Measurements from ENCODE around the gene MRPL46. TPM values are rescaled to one million over a fixed set of nuclear protein-coding genes. Genes with fewer than 3 reads are reported as not detected.
"Not testable (repeated sequence)": the region's sequence is repeated elsewhere in the genome, so short reads cannot be mapped to it uniquely, and the experiment has no call there.

The MRPL46 gene
- total RNA-seq, 2 experiments from 2014 or later, result 31.0 to 35.6 TPM

DNA sequence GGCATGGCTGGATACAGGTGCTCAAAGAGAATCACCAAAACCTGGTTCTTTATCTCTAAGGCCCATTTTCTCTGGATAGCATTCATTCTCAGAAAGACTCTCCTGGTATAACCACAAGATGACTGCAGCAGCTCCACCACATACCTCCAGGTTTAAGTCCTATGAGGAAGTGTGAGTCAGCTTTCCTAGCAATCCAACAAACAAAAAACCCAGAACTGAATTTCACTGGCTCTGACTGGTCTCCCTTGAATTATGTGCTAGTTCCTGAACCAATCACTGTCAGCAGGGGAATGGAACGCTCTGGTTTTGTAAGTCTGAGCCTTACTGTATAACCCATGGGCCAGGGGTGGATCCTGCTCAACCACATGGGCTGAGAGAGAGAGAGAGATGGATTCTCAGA is 27.2 kb downstream of the MRPL46 start:
- CTCF ChIA-PET, result interaction anchor here (0.6 to 0.7 kb wide), 2 partner anchors 21 to 165 kb away, joined by 3 read pairs; no protein-coding TSS in a partner anchor
- DNase-seq, result peak; percentile 12
- intact Hi-C loops (cut with DNase I, micrococcal nuclease), result loop anchor here in 1 of 2 experiments (2.0 kb wide), 1 partner anchor 19 kb away; no protein-coding TSS in a partner anchor
- H3K27ac Mint-ChIP-seq, result no peak overlapping the region
- peaks cover 36% of the 10 kb centered on the region for H3K27me3 Mint-ChIP-seq
- ATAC-seq, result peak; percentile 63
- no peak overlapping the region for H3K4me3 Mint-ChIP-seq
- POLR2A ChIA-PET, result no interaction called here
- peaks cover 11% of the 10 kb centered on the region for H3K9me3 Mint-ChIP-seq (ENCODE audit: low read depth)
- peaks cover 7% of the 10 kb centered on the region for H3K36me3 Mint-ChIP-seq (ENCODE audit: low read depth)
- H3K4me1 Mint-ChIP-seq, result peaks cover 4% of the 10 kb centered on the region

DNA sequence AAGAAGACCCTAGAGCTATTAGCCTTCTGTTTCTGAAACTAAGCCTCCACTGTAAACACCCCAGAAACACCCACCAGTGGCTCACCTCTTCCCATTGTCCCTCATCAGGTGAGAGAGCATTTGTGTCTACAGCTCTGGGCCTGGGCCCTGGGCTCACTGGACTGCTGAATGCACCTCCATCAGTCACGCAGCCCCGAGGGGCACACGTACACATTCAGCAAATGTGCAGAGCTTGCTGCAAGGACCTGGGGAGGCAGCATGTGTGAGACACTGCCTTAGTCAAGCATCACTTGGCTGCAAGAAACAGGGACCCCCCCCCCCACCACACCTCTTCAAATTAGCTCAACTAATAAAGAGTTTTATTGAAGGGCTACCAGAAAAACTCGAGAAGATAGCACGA is 29.0 kb downstream of the MRPL46 start:
- ChIA-PET POLR2A (no interaction called here), CTCF (interaction anchor here (0.7 to 1.7 kb wide), 2 partner anchors 13 to 15 kb away, joined by 3 read pairs; no protein-coding TSS in a partner anchor)
- peaks cover under 1% of the 10 kb centered on the region for H3K9me3 Mint-ChIP-seq (ENCODE audit: low read depth)
- H3K27ac Mint-ChIP-seq, result no peak overlapping the region
- no peak for ATAC-seq
- intact Hi-C loops (cut with DNase I, micrococcal nuclease), result no loop called here
- H3K4me1 Mint-ChIP-seq, result peaks cover 4% of the 10 kb centered on the region
- no peaks in the 10 kb centered on the region for H3K36me3 Mint-ChIP-seq (ENCODE audit: low read depth)
- H3K27me3 Mint-ChIP-seq, result peaks cover 35% of the 10 kb centered on the region
- H3K4me3 Mint-ChIP-seq, result no peak overlapping the region
- DNase-seq, result no peak

GRCh38 chr15:88434106-88434505 is 33.1 kb downstream of the MRPL46 start:
- H3K27ac Mint-ChIP-seq; H3K36me3 Mint-ChIP-seq (ENCODE audit: low read depth); intact Hi-C loops (cut with DNase I, micrococcal nuclease); H3K4me3 Mint-ChIP-seq; H3K4me1 Mint-ChIP-seq; H3K9me3 Mint-ChIP-seq (ENCODE audit: low read depth); DNase-seq; ATAC-seq: not testable (repeated sequence)
- ChIA-PET POLR2A (interaction anchor here (0.6 kb wide), 1 partner anchor 25 kb away, joined by 5 read pairs; no protein-coding TSS in a partner anchor), CTCF (interaction anchor here (1.0 kb wide), 1 partner anchor 103 kb away, joined by 3 read pairs; no protein-coding TSS in a partner anchor)
- H3K27me3 Mint-ChIP-seq, result peaks cover 23% of the 10 kb centered on the region

DNA sequence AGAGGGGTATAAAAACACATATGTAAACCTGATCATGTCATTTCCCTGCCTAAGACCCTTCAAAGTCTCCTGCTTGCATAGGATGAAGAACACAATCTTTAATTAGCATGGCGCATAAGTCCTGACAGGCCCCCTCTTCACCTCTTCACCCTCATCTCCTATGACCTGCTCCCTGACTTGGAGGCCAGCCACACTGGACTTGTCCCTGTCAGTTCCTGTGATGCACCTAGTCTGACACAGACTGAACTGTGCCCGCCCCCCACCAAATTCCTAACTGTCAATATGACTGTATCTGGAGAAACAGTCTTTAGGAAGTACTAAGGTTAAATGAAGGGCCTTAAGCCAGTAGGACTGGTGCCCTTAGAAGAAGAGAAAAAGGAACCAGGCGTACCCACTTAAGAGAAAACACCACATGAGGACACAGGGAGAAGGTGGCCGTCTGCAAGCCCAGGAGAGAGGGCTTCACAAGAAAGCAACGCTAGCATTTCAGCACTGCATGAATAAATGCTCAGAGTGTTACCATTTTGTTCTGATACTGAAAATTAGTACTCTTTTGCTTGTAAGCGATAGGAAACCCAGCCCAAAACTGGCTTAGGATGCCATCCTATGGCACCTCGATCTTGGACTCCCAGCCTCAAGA is 34.0 kb downstream of the MRPL46 start:
- ATAC-seq (no peak), DNase-seq (no peak)
- Mint-ChIP-seq H3K4me3 (no peak overlapping the region), H3K4me1 (peaks cover 4% of the 10 kb centered on the region), H3K9me3 (ENCODE audit: low read depth) (no peaks in the 10 kb centered on the region), H3K27me3 (peaks cover 25% of the 10 kb centered on the region), H3K27ac (no peak overlapping the region), H3K36me3 (ENCODE audit: low read depth) (no peaks in the 10 kb centered on the region)
- intact Hi-C loops (cut with DNase I, micrococcal nuclease), result no loop called here
- ChIA-PET POLR2A (interaction anchor here (0.6 kb wide), 1 partner anchor 26 kb away, joined by 5 read pairs; no protein-coding TSS in a partner anchor), CTCF (interaction anchor here (1.0 to 1.7 kb wide), 2 partner anchors 23 to 102 kb away, joined by 3 to 4 read pairs; no protein-coding TSS in a partner anchor)

DNA sequence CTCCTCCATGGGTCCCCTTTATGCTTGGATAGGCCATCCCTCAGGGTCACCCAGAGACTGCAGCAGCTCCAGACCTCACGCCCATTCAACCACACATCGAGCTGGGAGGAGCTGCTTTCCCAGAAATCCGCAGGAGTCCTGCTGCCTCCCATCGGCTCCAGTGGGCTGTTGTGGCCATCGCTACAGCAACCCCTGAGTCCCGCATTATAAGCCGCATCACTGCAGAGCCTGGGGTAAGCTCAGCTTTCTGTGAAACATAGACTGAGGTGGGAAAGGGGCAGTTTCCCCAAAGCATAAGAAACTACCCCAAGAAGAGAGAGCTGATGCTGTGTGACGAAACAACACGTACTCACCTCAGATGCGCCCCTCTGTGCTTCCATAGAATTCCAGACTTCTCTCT is 35.7 kb downstream of the MRPL46 start:
- ChIA-PET POLR2A (interaction anchor here (0.6 kb wide), 1 partner anchor 12 kb away, joined by 3 read pairs; no protein-coding TSS in a partner anchor), CTCF (interaction anchor here (1.7 kb wide), 1 partner anchor 25 kb away, joined by 4 read pairs; no protein-coding TSS in a partner anchor)
- intact Hi-C loops (cut with DNase I, micrococcal nuclease), result no loop called here
- H3K4me1 Mint-ChIP-seq, result peaks cover 4% of the 10 kb centered on the region
- H3K9me3 Mint-ChIP-seq (ENCODE audit: low read depth), result no peaks in the 10 kb centered on the region
- H3K27ac Mint-ChIP-seq, result no peak overlapping the region
- H3K27me3 Mint-ChIP-seq, result peaks cover 13% of the 10 kb centered on the region
- no peak for ATAC-seq
- no peak overlapping the region for H3K4me3 Mint-ChIP-seq
- DNase-seq, result no peak
- H3K36me3 Mint-ChIP-seq (ENCODE audit: low read depth), result no peaks in the 10 kb centered on the region

DNA sequence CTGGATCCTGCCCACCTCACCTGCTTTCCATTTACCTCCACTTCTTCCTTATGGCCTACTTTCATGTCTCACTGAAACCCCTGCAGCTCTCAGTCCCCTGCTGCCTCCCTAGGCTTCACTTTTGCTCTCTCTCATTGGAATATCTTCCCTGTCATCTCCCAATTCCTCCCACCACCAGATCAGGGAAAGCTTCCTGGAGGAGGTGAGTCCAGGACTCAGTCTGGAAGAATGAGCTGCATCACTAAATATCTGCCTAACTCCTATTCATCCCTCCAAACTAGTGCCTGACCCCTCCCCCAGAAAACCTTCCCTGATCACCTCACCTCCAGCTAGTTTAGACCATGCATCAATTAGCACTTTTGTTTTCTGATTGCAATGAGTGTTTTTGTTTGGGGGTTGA is 37.1 kb downstream of the MRPL46 start:
- intact Hi-C loops (cut with DNase I, micrococcal nuclease), result no loop called here
- CTCF ChIA-PET, result interaction anchor here (0.6 kb wide), 1 partner anchor 624 kb away, joined by 3 read pairs; no protein-coding TSS in a partner anchor
- POLR2A ChIA-PET, result no interaction called here
- Mint-ChIP-seq H3K36me3 (ENCODE audit: low read depth) (no peaks in the 10 kb centered on the region), H3K27ac (no peak overlapping the region), H3K4me1 (no peaks in the 10 kb centered on the region), H3K27me3 (peaks cover 13% of the 10 kb centered on the region), H3K9me3 (ENCODE audit: low read depth) (no peaks in the 10 kb centered on the region), H3K4me3 (no peak overlapping the region)
- DNase-seq (no peak), ATAC-seq (no peak)

- no peak overlapping the region for H3K27ac Mint-ChIP-seq
- no peak for DNase-seq
- no peaks in the 10 kb centered on the region for H3K9me3 Mint-ChIP-seq (ENCODE audit: low read depth)
- no peaks in the 10 kb centered on the region for H3K4me1 Mint-ChIP-seq
- intact Hi-C loops (cut with DNase I, micrococcal nuclease), result no loop called here
- no peak for ATAC-seq
- POLR2A ChIA-PET, result no interaction called here
- no peaks in the 10 kb centered on the region for H3K36me3 Mint-ChIP-seq (ENCODE audit: low read depth)
- H3K27me3 Mint-ChIP-seq, result peaks cover 13% of the 10 kb centered on the region
- no peak overlapping the region for H3K4me3 Mint-ChIP-seq
- CTCF ChIA-PET, result interaction anchor here (0.6 to 0.9 kb wide), 2 partner anchors 185 to 408 kb away, joined by 3 to 4 read pairs; no protein-coding TSS in a partner anchor
Observed at GRCh38 chr15:88428805-88429605, 38.2 kb downstream of the MRPL46 start.

DNA sequence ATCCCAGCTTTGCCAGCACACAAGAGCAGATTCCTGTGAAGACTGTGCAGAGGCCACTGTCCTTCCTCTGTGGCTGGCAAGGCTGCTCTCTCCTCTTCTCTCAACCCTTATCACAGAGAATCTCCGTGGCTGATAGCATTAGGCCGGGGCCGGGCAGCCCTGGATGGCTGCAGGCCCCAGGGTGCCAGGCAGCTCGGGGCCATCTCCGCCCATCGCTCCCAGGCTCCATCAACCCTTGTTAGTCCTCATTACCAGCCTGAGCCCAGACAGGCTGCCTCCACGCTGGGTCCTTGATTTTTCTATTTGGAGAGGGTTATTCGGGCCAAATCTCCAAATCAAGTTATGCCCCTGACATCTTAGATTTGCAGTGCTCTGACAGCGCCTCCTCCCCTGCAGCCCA is 39.1 kb downstream of the MRPL46 start:
- CTCF ChIA-PET, result interaction anchor here (0.6 to 0.9 kb wide), 3 partner anchors 149 to 407 kb away, joined by 3 read pairs; no protein-coding TSS in a partner anchor
- ATAC-seq (no peak), DNase-seq (no peak)
- Mint-ChIP-seq H3K4me1 (no peaks in the 10 kb centered on the region), H3K27ac (no peak overlapping the region), H3K9me3 (ENCODE audit: low read depth) (no peaks in the 10 kb centered on the region), H3K4me3 (no peak overlapping the region), H3K27me3 (peaks cover 14% of the 10 kb centered on the region), H3K36me3 (ENCODE audit: low read depth) (no peaks in the 10 kb centered on the region)
- intact Hi-C loops (cut with DNase I, micrococcal nuclease), result no loop called here
- POLR2A ChIA-PET, result no interaction called here

- POLR2A ChIA-PET, result no interaction called here
- Mint-ChIP-seq H3K9me3 (ENCODE audit: low read depth) (no peaks in the 10 kb centered on the region), H3K36me3 (ENCODE audit: low read depth) (no peaks in the 10 kb centered on the region), H3K27ac (no peak overlapping the region), H3K4me3 (no peak overlapping the region), H3K27me3 (peaks cover 15% of the 10 kb centered on the region), H3K4me1 (no peaks in the 10 kb centered on the region)
- intact Hi-C loops (cut with DNase I, micrococcal nuclease), result no loop called here
- CTCF ChIA-PET, result interaction anchor here (0.7 to 1.4 kb wide), 4 partner anchors 9 to 150 kb away, joined by 3 to 6 read pairs (median 4); no protein-coding TSS in a partner anchor
- DNase-seq (no peak), ATAC-seq (no peak)
Observed at GRCh38 chr15:88426304-88426703, 40.9 kb downstream of the MRPL46 start.

- Mint-ChIP-seq H3K4me1 (peaks cover 17% of the 10 kb centered on the region), H3K27ac (no peak overlapping the region), H3K36me3 (ENCODE audit: low read depth) (no peaks in the 10 kb centered on the region), H3K27me3 (peaks cover 19% of the 10 kb centered on the region), H3K4me3 (no peak overlapping the region), H3K9me3 (ENCODE audit: low read depth) (peaks cover 2% of the 10 kb centered on the region)
- DNase-seq (no peak), ATAC-seq (no peak)
- POLR2A ChIA-PET, result no interaction called here
- intact Hi-C loops (cut with DNase I, micrococcal nuclease), result no loop called here
- CTCF ChIA-PET, result no interaction called here
Observed at GRCh38 chr15:88423331-88423730, 43.9 kb downstream of the MRPL46 start.

DNA sequence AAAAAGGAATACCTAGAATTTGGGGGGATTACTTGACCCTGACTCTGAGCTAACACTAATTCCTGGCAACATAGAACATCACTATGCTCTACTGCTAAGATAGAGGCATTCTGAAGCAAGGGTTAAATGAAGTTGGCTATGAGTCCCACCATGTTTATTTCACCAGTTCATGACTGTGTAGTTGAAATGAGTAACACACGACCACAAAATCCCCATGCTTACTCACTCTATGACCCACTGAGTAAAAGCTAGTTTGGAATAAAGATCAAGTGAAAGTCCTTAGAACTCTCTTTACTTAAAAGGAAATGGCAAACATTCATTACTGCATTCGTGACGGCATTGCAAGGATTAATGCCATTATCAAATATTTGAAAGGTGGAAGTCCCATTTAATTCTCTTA is 47.4 kb downstream of the MRPL46 start:
- Mint-ChIP-seq H3K9me3 (ENCODE audit: low read depth) (peaks cover 2% of the 10 kb centered on the region), H3K27me3 (peaks cover 31% of the 10 kb centered on the region), H3K4me3 (no peak overlapping the region), H3K27ac (no peak overlapping the region), H3K36me3 (ENCODE audit: low read depth) (no peaks in the 10 kb centered on the region), H3K4me1 (peaks cover 17% of the 10 kb centered on the region)
- intact Hi-C loops (cut with DNase I, micrococcal nuclease), result loop anchor here in 1 of 2 experiments (1.0 to 2.0 kb wide), 3 partner anchors 21 to 46 kb away; no protein-coding TSS in a partner anchor
- ChIA-PET CTCF (interaction anchor here (0.8 to 1.2 kb wide), 3 partner anchors 18 to 97 kb away, joined by 3 to 5 read pairs (median 3); no protein-coding TSS in a partner anchor), POLR2A (interaction anchor here (1.0 to 1.2 kb wide), 2 partner anchors 12 to 48 kb away, joined by 3 read pairs; partner anchors contain the start of genes MRPL46 and MRPS11)
- ATAC-seq (peak; percentile 97), DNase-seq (no peak)
